Stimulated activated memory B cell treated with anti-CD40 and anti-IgM and Interleukin-4, amounts not matched to agents 10 μg/mL and 1 μg/mL and 100 μg/mL, for 72 hours (primary cell): ENCODE results near the gene BMPR1B.

ENCODE experiments used
- ATAC-seq: fragments of 150-1000 bp; cut with Tn5 transposase; 2 replicates; pipeline ENCODE4 v1.10.0; 2021
- H3K27ac Mint-ChIP-seq: one replicate; pipeline ENCODE4 v1.8.0; 2022; ENCODE audit warnings: mild to moderate bottlenecking, mixed read lengths
- H3K27me3 Mint-ChIP-seq: one replicate; pipeline ENCODE4 v1.8.0; 2022; ENCODE audit warnings: mixed read lengths
- H3K36me3 Mint-ChIP-seq: one replicate; pipeline ENCODE4 v1.8.0; 2022; ENCODE audit warnings: mixed read lengths
- H3K4me1 Mint-ChIP-seq: one replicate; pipeline ENCODE4 v1.8.0; 2022; ENCODE audit warnings: mixed read lengths
- H3K4me3 Mint-ChIP-seq: one replicate; pipeline ENCODE4 v1.8.0; 2022; ENCODE audit warnings: mild to moderate bottlenecking, moderate library complexity, mixed read lengths
- H3K9me3 Mint-ChIP-seq: one replicate; pipeline ENCODE4 v1.8.0; 2022; ENCODE audit warnings: mixed read lengths

The BMPR1B gene

GRCh38 chr4:94932366-94932765 lies 174.6 kb downstream of the BMPR1B start:
- no peak for ATAC-seq
- Mint-ChIP-seq H3K4me3 (no peak overlapping the region), H3K36me3 (no peaks in the 10 kb centered on the region), H3K4me1 (no peaks in the 10 kb centered on the region), H3K27me3 (no peaks in the 10 kb centered on the region), H3K9me3 (no peaks in the 10 kb centered on the region), H3K27ac (no peak overlapping the region)

DNA sequence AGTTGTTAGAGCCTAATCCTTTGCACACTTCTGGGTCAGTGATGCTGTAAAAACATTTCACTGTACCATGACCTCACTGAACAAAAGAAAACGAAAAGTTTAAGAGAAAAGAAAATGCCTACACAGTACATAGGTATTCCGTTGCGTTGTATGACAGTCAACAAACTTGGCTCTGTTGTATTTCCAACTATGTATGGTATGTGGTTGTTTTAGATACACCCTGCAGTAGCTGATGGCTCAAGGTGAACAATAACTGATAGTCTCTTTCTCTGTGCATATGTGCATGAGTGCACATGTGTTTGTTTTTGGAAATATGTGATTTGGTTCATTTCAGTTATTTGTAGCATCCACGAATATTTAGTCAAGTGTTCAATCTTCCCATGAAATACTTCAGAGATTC lies 176.0 kb downstream of the BMPR1B start:
- peaks cover 3% of the 10 kb centered on the region for H3K9me3 Mint-ChIP-seq
- no peaks in the 10 kb centered on the region for H3K36me3 Mint-ChIP-seq
- no peaks in the 10 kb centered on the region for H3K27me3 Mint-ChIP-seq
- H3K27ac Mint-ChIP-seq = no peak overlapping the region
- no peaks in the 10 kb centered on the region for H3K4me1 Mint-ChIP-seq
- ATAC-seq = no peak
- H3K4me3 Mint-ChIP-seq = no peak overlapping the region

DNA sequence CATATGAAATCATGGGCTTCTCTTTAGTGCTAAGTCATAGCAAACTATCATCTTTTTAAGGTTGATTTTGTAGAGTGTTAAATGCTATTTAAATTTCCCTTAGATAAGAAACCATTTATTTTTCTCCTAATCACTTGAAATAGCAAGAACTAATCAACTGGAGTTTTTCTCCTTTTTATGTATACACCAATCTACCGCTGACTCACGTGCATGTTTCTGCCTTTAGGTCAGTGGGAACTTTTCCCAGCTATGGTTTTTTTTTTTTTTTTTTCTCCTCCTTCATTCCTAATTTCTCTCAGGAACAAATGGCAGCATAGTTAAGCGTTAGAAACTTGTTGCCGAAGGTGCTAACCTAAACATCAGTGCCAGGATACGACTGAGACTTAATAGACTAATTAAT lies 176.4 kb downstream of the BMPR1B start:
- H3K4me3 Mint-ChIP-seq = no peak overlapping the region
- ATAC-seq = no peak
- H3K4me1 Mint-ChIP-seq = no peaks in the 10 kb centered on the region
- no peak overlapping the region for H3K27ac Mint-ChIP-seq
- H3K27me3 Mint-ChIP-seq = no peaks in the 10 kb centered on the region
- H3K36me3 Mint-ChIP-seq = no peaks in the 10 kb centered on the region
- peaks cover 3% of the 10 kb centered on the region for H3K9me3 Mint-ChIP-seq

DNA sequence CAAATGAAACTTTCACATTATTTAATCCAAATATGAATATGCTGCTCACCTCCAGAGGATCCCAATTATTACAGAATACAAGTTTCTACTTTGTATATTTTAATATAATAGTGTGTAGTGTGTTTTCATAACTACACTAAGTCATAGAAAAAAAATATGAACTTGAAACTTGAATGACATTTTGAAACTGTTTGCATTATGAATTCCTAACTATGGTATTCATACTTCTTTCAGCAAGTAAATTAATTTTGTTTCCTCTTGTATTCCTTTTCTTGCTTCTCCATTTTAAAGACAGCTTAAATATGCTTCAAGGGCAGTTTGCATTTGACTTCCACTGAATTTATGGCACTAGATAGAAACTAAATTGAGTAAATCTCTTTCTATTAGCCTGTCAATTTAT lies 177.1 kb downstream of the BMPR1B start:
- H3K27ac Mint-ChIP-seq = no peak overlapping the region
- ATAC-seq = no peak
- H3K9me3 Mint-ChIP-seq = peaks cover 3% of the 10 kb centered on the region
- H3K4me3 Mint-ChIP-seq = no peak overlapping the region
- no peaks in the 10 kb centered on the region for H3K4me1 Mint-ChIP-seq
- H3K36me3 Mint-ChIP-seq = no peaks in the 10 kb centered on the region
- no peaks in the 10 kb centered on the region for H3K27me3 Mint-ChIP-seq

- peaks cover 3% of the 10 kb centered on the region for H3K9me3 Mint-ChIP-seq
- H3K4me1 Mint-ChIP-seq = no peaks in the 10 kb centered on the region
- H3K27me3 Mint-ChIP-seq = no peaks in the 10 kb centered on the region
- H3K4me3 Mint-ChIP-seq = no peak overlapping the region
- H3K36me3 Mint-ChIP-seq = no peaks in the 10 kb centered on the region
- ATAC-seq = no peak
- H3K27ac Mint-ChIP-seq = no peak overlapping the region
Measured at GRCh38 chr4:94936854-94937253, 179.1 kb downstream of the BMPR1B start.

DNA sequence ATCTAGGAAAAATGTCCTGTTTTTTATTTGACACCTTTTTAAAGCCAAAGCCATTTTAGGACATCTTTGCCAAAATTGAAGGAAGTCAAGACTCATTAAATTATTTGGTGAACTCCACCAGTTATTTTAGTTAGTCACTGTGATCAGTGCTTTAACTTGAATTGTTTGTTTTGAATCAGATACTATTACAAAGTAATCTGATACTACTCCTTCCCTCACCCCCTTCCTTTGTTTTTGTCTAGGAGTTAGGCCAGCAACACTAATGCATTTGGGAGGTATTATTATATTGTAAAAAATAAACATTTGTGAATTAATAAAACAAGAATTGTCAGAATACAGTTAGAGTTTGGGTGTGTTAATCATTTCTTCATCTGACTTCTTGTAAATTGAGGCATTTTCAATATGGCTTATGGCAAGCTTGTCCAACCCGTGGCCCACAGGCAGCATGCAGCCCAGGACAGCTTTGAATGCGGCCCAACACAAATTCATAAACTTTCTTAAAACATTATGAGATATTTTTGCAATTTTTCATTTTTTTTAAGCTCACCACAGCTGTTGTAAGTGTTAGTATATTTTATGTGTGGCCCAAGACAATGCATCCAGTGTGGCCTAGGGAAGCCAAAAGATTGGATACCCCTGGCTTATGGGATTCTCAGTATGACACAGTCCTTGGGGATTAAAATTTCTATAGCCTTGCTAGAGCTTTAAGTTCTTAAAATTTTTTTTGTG lies 182.2 kb downstream of the BMPR1B start:
- Mint-ChIP-seq H3K36me3 (no peaks in the 10 kb centered on the region), H3K4me1 (no peaks in the 10 kb centered on the region), H3K27ac (no peak overlapping the region), H3K4me3 (no peak overlapping the region), H3K27me3 (no peaks in the 10 kb centered on the region), H3K9me3 (peaks cover 3% of the 10 kb centered on the region)
- ATAC-seq = no peak

DNA sequence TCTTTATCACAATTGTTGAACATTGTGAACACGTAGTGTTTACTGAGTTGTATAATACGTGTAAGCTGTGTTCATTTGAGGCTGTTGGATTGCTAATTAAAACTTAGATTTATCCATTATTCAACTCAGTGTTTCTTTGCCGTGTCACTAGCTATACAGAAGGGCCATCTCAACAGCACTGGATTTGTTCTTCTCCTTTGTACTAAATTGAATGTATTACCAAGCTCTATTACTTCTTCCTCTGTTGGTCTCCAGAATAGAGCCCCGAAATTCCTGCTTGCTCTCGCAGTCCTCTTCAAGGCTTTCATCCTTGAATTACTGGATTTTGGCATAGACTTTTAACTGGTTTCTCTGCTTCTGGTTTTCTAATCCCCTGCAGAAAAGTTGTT lies 182.8 kb downstream of the BMPR1B start:
- H3K27me3 Mint-ChIP-seq = no peaks in the 10 kb centered on the region
- H3K4me1 Mint-ChIP-seq = no peaks in the 10 kb centered on the region
- H3K36me3 Mint-ChIP-seq = no peaks in the 10 kb centered on the region
- H3K4me3 Mint-ChIP-seq = no peak overlapping the region
- no peak overlapping the region for H3K27ac Mint-ChIP-seq
- peaks cover 3% of the 10 kb centered on the region for H3K9me3 Mint-ChIP-seq
- no peak for ATAC-seq

GRCh38 chr4:94941706-94942105 lies 184.0 kb downstream of the BMPR1B start:
- no peak overlapping the region for H3K4me3 Mint-ChIP-seq
- H3K9me3 Mint-ChIP-seq = peaks cover 3% of the 10 kb centered on the region
- no peaks in the 10 kb centered on the region for H3K4me1 Mint-ChIP-seq
- no peaks in the 10 kb centered on the region for H3K36me3 Mint-ChIP-seq
- no peak for ATAC-seq
- H3K27me3 Mint-ChIP-seq = no peaks in the 10 kb centered on the region
- no peak overlapping the region for H3K27ac Mint-ChIP-seq

DNA sequence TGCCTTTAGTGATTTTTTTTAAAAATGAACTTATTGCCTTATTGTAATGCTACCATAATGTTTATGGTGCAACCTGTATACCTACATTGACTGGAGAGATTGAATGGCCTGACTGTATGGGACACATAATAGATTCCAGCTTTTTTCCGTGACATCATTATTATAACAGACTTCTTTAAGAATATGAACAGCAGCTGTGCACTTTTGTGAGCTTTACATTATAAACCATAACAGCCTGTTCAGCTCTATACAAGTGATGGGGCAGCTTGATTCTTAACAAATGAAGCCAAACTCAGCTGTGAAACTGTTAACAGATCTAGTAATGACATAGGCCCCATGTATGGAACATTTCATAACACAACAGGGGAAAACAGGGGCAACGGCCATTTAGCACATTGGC lies 187.0 kb downstream of the BMPR1B start:
- Mint-ChIP-seq H3K4me3 (no peak overlapping the region), H3K27me3 (no peaks in the 10 kb centered on the region), H3K4me1 (no peaks in the 10 kb centered on the region), H3K27ac (no peak overlapping the region), H3K36me3 (no peaks in the 10 kb centered on the region), H3K9me3 (peaks cover under 1% of the 10 kb centered on the region)
- no peak for ATAC-seq

DNA sequence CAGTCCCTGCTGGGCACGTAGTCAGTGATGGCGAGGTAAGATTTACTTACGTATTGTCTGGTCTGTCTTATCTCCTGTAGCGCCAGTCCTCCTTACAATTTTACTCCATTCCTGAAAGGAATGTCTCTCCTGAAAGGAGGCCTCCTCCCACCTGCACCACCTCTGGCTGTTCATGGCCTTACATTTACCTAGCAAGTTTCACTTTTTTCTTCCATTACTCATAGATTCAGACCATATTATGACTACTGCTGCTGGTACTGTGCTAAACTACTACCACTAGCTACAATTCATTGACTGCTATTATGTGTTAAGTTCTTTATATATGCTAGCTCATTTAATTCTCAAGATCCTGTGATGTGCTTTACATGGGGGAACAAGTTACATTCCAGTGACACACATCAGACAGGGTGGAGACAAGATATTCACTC lies 189.9 kb downstream of the BMPR1B start:
- no peak overlapping the region for H3K4me3 Mint-ChIP-seq
- H3K36me3 Mint-ChIP-seq = no peaks in the 10 kb centered on the region
- no peak for ATAC-seq
- no peaks in the 10 kb centered on the region for H3K27me3 Mint-ChIP-seq
- peaks cover 8% of the 10 kb centered on the region for H3K9me3 Mint-ChIP-seq
- no peak overlapping the region for H3K27ac Mint-ChIP-seq
- H3K4me1 Mint-ChIP-seq = no peaks in the 10 kb centered on the region

- H3K36me3 Mint-ChIP-seq = no peaks in the 10 kb centered on the region
- no peaks in the 10 kb centered on the region for H3K4me1 Mint-ChIP-seq
- H3K4me3 Mint-ChIP-seq = no peak overlapping the region
- peaks cover 11% of the 10 kb centered on the region for H3K9me3 Mint-ChIP-seq
- no peak overlapping the region for H3K27ac Mint-ChIP-seq
- no peak for ATAC-seq
- H3K27me3 Mint-ChIP-seq = no peaks in the 10 kb centered on the region
Measured at GRCh38 chr4:94954251-94954650, 196.5 kb downstream of the BMPR1B start.

DNA sequence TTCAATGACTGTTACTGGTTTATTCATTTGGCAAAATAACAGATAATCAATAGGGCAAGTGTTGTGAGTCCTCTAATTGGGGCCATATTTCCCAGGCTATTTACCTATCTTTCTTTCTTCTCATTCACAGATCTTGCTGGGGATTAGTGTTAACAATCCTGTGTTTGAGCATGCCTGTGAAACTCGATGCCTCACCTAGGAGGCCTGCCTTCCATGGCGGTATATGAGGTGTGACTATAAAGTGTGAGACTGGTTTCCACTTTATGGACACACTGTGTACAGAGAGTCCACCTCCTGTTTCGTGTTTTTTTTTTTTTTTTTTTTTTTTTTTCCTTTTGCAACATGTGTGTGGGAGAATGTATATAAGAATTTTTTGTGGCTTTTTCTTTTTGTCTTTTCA lies 199.3 kb downstream of the BMPR1B start:
- H3K27ac Mint-ChIP-seq = no peak overlapping the region
- peaks cover 4% of the 10 kb centered on the region for H3K9me3 Mint-ChIP-seq
- no peaks in the 10 kb centered on the region for H3K27me3 Mint-ChIP-seq
- no peak for ATAC-seq
- H3K36me3 Mint-ChIP-seq = no peaks in the 10 kb centered on the region
- H3K4me3 Mint-ChIP-seq = no peak overlapping the region
- H3K4me1 Mint-ChIP-seq = no peaks in the 10 kb centered on the region

DNA sequence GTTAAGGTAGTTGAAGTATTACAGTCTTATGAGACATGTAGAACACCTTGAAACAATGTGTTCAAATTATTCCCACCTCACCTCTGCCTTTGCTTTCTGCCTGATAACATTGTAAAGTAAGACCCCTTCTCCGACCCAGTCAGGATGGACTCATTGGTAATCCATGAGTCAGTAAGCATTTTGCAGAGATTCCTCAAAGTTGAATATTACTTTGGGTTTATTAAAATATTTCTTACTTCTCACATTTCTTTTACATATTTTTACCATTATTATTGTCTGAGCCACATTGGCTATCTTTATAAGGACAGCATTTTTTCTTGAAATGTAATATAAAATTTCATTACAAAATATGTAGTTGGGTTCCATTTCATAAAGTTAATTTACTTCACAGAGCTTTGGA lies 201.6 kb downstream of the BMPR1B start:
- H3K36me3 Mint-ChIP-seq = no peaks in the 10 kb centered on the region
- H3K4me1 Mint-ChIP-seq = no peaks in the 10 kb centered on the region
- H3K4me3 Mint-ChIP-seq = no peak overlapping the region
- H3K27ac Mint-ChIP-seq = no peak overlapping the region
- ATAC-seq = no peak
- H3K27me3 Mint-ChIP-seq = no peaks in the 10 kb centered on the region
- H3K9me3 Mint-ChIP-seq = peaks cover 6% of the 10 kb centered on the region

- no peak for ATAC-seq
- Mint-ChIP-seq H3K27ac (no peak overlapping the region), H3K36me3 (no peaks in the 10 kb centered on the region), H3K4me1 (no peaks in the 10 kb centered on the region), H3K9me3 (peaks cover 6% of the 10 kb centered on the region), H3K27me3 (no peaks in the 10 kb centered on the region), H3K4me3 (no peak overlapping the region)
Measured at GRCh38 chr4:94960708-94961107, 203.0 kb downstream of the BMPR1B start.

GRCh38 chr4:94961420-94961819 lies 203.7 kb downstream of the BMPR1B start:
- no peaks in the 10 kb centered on the region for H3K36me3 Mint-ChIP-seq
- H3K27me3 Mint-ChIP-seq = no peaks in the 10 kb centered on the region
- H3K4me1 Mint-ChIP-seq = no peaks in the 10 kb centered on the region
- H3K9me3 Mint-ChIP-seq = peaks cover 6% of the 10 kb centered on the region
- H3K27ac Mint-ChIP-seq = no peak overlapping the region
- H3K4me3 Mint-ChIP-seq = no peak overlapping the region
- ATAC-seq = no peak

DNA sequence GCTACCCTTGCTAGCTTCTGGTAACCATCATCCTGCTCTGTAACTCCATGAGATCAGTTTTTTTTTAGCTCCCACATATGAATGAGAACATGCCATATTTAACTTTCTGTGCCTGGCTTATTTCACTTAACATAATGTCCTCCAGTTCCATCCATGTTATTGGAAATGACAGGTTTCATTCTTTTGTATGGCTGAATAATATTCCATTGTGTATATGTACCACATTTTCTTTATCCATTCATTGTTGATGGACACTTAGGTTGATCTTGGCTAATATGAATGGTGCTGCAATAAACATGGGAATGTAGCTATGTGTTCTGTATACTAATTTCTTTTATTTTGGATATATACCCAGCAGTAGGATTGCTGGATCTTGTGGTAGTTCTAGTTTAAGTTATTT lies 204.7 kb downstream of the BMPR1B start:
- H3K9me3 Mint-ChIP-seq = peaks cover 6% of the 10 kb centered on the region
- no peak for ATAC-seq
- no peaks in the 10 kb centered on the region for H3K36me3 Mint-ChIP-seq
- no peaks in the 10 kb centered on the region for H3K4me1 Mint-ChIP-seq
- H3K4me3 Mint-ChIP-seq = no peak overlapping the region
- no peaks in the 10 kb centered on the region for H3K27me3 Mint-ChIP-seq
- H3K27ac Mint-ChIP-seq = no peak overlapping the region

DNA sequence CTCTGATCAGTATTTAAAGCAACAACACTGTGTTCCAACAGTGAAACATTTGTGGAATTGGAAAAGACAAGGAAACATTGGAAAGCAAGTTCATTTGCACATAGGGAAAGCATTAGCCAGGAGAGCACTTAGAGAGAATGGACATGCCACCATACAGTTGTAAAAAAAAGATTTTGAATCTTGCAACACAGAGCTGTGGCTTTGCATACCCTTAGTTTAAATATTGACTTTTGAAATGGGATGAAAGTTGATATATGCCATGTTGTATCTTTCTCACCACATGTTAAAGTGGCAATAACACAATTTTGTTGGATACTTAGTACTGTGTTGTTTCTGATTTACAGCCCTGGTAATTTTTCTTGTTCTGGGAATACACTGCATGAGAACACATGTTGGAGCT lies 208.1 kb downstream of the BMPR1B start:
- H3K9me3 Mint-ChIP-seq = peaks cover 6% of the 10 kb centered on the region
- H3K27me3 Mint-ChIP-seq = no peaks in the 10 kb centered on the region
- H3K4me3 Mint-ChIP-seq = no peak overlapping the region
- no peak for ATAC-seq
- H3K27ac Mint-ChIP-seq = no peak overlapping the region
- H3K36me3 Mint-ChIP-seq = no peaks in the 10 kb centered on the region
- H3K4me1 Mint-ChIP-seq = no peaks in the 10 kb centered on the region
